ENCODE results near the gene FGF21.

Gene FGF21

GRCh38 chr19:48793271-48793670, 37.9 kb downstream of the FGF21 start:
- H3K4me3 ChIP-seq (ENCODE audit: low read depth, low read length): no peak overlapping the region
- no peak for TF ChIP-seq CTCF (IDR thresholded peaks at IDR 0.05; ENCODE audit: low read depth, low read length)

- no peak for TF ChIP-seq CTCF (IDR thresholded peaks at IDR 0.05; ENCODE audit: low read depth, low read length)
- H3K4me3 ChIP-seq (ENCODE audit: low read depth, low read length): no peak overlapping the region
Measured at GRCh38 chr19:48794291-48794690, 39.0 kb downstream of the FGF21 start.

- TF ChIP-seq CTCF (IDR thresholded peaks at IDR 0.05; ENCODE audit: low read depth, low read length): peak; percentile 87
- peak overlapping the region; percentile 58 for H3K4me3 ChIP-seq (ENCODE audit: low read depth, low read length)
Measured at GRCh38 chr19:48795055-48795684, 39.8 kb downstream of the FGF21 start.

- no peak overlapping the region for H3K4me3 ChIP-seq (ENCODE audit: low read depth, low read length)
Measured at GRCh38 chr19:48795685-48796070, 40.4 kb downstream of the FGF21 start.

GRCh38 chr19:48796298-48797083, 41.2 kb downstream of the FGF21 start:
- H3K4me3 ChIP-seq (ENCODE audit: low read depth, low read length): no peak overlapping the region

More at GRCh38 chr19:48795685-48796070, 40.4 kb downstream of the FGF21 start:
- no peak for TF ChIP-seq CTCF (IDR thresholded peaks at IDR 0.05; ENCODE audit: low read depth, low read length)

GRCh38 chr19:48797103-48797502, 41.8 kb downstream of the FGF21 start:
- no peak for TF ChIP-seq CTCF (IDR thresholded peaks at IDR 0.05; ENCODE audit: low read depth, low read length)

More at GRCh38 chr19:48796298-48797083, 41.2 kb downstream of the FGF21 start:
- TF ChIP-seq CTCF (IDR thresholded peaks at IDR 0.05; ENCODE audit: low read depth, low read length): no peak

GRCh38 chr19:48798937-48799336, 43.6 kb downstream of the FGF21 start:
- no peak overlapping the region for H3K4me3 ChIP-seq (ENCODE audit: low read depth, low read length)
- TF ChIP-seq CTCF (IDR thresholded peaks at IDR 0.05; ENCODE audit: low read depth, low read length): no peak

More at GRCh38 chr19:48797103-48797502, 41.8 kb downstream of the FGF21 start:
- no peak overlapping the region for H3K4me3 ChIP-seq (ENCODE audit: low read depth, low read length)

Data from WI38 (cell line).